Chondrocyte (in vitro differentiated cells): ENCODE results near the gene SLC6A11. TPM values are rescaled to one million over a fixed set of nuclear protein-coding genes. Genes with fewer than 3 reads are reported as not detected.

Source experiments
- DNase-seq: peaks from one replicate; pipeline ENCODE4 v3.0.0; 2021; ENCODE audit warnings: mixed read lengths, low spot score
- H3K27ac Mint-ChIP-seq: one replicate; pipeline ENCODE4 v1.8.0; 2021; ENCODE audit warnings: mild to moderate bottlenecking, moderate library complexity, mixed read lengths; ENCODE audit not compliant: unreplicated experiment
- H3K27me3 Mint-ChIP-seq: 2 replicates; pipeline ENCODE4 v1.8.0; 2021; ENCODE audit warnings: low read depth, mixed read lengths
- H3K36me3 Mint-ChIP-seq: 2 replicates; pipeline ENCODE4 v1.8.0; 2021; ENCODE audit warnings: low read depth, mixed read lengths
- H3K4me1 Mint-ChIP-seq: 2 replicates; pipeline ENCODE4 v1.8.0; 2021; ENCODE audit warnings: low read depth, mild to moderate bottlenecking, mixed read lengths
- H3K4me3 Mint-ChIP-seq: one replicate; pipeline ENCODE4 v1.8.0; 2021; ENCODE audit warnings: mild to moderate bottlenecking, moderate library complexity, mixed read lengths; ENCODE audit not compliant: unreplicated experiment
- H3K9me3 Mint-ChIP-seq: 2 replicates; pipeline ENCODE4 v1.8.0; 2021; ENCODE audit warnings: low read depth, mixed read lengths
- total RNA-seq: library from RNA; stranded (reverse); gene quantifications from 3 replicates; pipeline ENCODE4 v1.2.1, GENCODE V29; 2021
- TF ChIP-seq, protein P1 (sequence below): fragments of 200-600 bp; sonication (generic); IDR thresholded peaks from 2 replicates; pipeline ENCODE4 v1.5.0; 2021; ENCODE audit warnings: antibody characterized with exemption, mild to moderate bottlenecking, moderate library complexity

SLC6A11 gene
- total RNA-seq, 1 donor from 2014 or later: not detected

- TF ChIP-seq, protein P1, sequence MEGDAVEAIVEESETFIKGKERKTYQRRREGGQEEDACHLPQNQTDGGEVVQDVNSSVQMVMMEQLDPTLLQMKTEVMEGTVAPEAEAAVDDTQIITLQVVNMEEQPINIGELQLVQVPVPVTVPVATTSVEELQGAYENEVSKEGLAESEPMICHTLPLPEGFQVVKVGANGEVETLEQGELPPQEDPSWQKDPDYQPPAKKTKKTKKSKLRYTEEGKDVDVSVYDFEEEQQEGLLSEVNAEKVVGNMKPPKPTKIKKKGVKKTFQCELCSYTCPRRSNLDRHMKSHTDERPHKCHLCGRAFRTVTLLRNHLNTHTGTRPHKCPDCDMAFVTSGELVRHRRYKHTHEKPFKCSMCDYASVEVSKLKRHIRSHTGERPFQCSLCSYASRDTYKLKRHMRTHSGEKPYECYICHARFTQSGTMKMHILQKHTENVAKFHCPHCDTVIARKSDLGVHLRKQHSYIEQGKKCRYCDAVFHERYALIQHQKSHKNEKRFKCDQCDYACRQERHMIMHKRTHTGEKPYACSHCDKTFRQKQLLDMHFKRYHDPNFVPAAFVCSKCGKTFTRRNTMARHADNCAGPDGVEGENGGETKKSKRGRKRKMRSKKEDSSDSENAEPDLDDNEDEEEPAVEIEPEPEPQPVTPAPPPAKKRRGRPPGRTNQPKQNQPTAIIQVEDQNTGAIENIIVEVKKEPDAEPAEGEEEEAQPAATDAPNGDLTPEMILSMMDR: peak; percentile 54
- no peaks in the 10 kb centered on the region for H3K9me3 Mint-ChIP-seq
- H3K4me3 Mint-ChIP-seq: no peak overlapping the region
- H3K27ac Mint-ChIP-seq: no peak overlapping the region
- H3K36me3 Mint-ChIP-seq: no peaks in the 10 kb centered on the region
- peaks cover 47% of the 10 kb centered on the region for H3K27me3 Mint-ChIP-seq
- no peaks in the 10 kb centered on the region for H3K4me1 Mint-ChIP-seq
- no peak for DNase-seq
Observed at GRCh38 chr3:10855871-10856662, 40.0 kb downstream of the SLC6A11 start.

- Mint-ChIP-seq H3K9me3 (no peaks in the 10 kb centered on the region), H3K4me3 (no peak overlapping the region), H3K27ac (no peak overlapping the region), H3K27me3 (peaks cover 38% of the 10 kb centered on the region), H3K36me3 (no peaks in the 10 kb centered on the region), H3K4me1 (no peaks in the 10 kb centered on the region)
- TF ChIP-seq, protein P1: no peak
- no peak for DNase-seq
Observed at GRCh38 chr3:10857235-10857634, 41.2 kb downstream of the SLC6A11 start.

DNA sequence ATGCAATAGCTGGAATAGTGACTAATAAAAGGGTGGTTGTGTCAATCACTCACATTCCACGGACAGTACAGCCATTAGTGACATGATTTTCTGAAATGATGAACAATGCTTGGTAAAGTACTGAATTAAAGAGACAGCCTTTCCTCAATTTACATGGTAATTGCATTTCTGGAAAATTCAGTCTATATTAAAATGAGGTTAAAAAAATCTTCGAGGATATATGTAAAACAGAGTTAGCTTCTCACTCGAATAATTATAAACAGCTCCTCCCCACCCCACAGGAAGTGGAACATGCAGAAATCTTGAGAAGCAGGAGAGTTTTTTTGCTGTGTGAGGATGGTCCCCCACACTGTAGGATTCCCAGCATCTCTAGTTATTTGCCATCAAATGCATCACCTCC lies 42.1 kb downstream of the SLC6A11 start:
- Mint-ChIP-seq H3K9me3 (no peaks in the 10 kb centered on the region), H3K27me3 (peaks cover 35% of the 10 kb centered on the region), H3K4me3 (no peak overlapping the region)

DNA sequence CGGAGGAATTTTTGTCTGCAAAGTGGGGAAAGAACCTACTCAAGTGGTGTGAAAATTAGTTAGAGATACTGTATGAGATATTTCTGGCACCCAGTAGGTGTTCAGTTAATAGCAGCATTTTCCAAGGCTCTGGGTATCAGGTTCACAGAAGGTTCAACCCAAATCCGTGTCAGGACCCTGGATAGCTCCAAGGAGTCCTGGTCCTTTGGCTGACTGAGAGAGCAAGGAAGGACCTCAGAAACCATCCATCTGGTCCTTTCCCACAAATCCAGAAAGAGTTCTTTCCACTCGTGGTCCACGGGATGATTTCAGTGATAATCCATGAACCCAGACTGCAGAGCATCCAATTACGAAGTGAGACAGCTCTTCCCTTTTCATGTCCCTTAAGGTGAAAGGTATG lies 51.4 kb downstream of the SLC6A11 start:
- Mint-ChIP-seq H3K4me1 (no peaks in the 10 kb centered on the region), H3K27ac (no peak overlapping the region), H3K36me3 (no peaks in the 10 kb centered on the region), H3K9me3 (no peaks in the 10 kb centered on the region), H3K27me3 (peaks cover 43% of the 10 kb centered on the region), H3K4me3 (no peak overlapping the region)
- TF ChIP-seq, protein P1: no peak
- DNase-seq: no peak

More for the DNA sequence above, 42.1 kb downstream of the SLC6A11 start:
- H3K4me1 Mint-ChIP-seq: no peaks in the 10 kb centered on the region
- TF ChIP-seq, protein P1: no peak
- no peak overlapping the region for H3K27ac Mint-ChIP-seq
- H3K36me3 Mint-ChIP-seq: no peaks in the 10 kb centered on the region
- DNase-seq: no peak

- no peak overlapping the region for H3K4me3 Mint-ChIP-seq
- H3K4me1 Mint-ChIP-seq: no peaks in the 10 kb centered on the region
- no peak for DNase-seq
- no peaks in the 10 kb centered on the region for H3K9me3 Mint-ChIP-seq
- H3K27me3 Mint-ChIP-seq: peaks cover 44% of the 10 kb centered on the region
- no peak overlapping the region for H3K27ac Mint-ChIP-seq
- no peaks in the 10 kb centered on the region for H3K36me3 Mint-ChIP-seq
- TF ChIP-seq, protein P1: no peak
Observed at GRCh38 chr3:10869460-10869859, 53.4 kb downstream of the SLC6A11 start.
